ENCODE results near the gene TIMP2. TPM values are rescaled to one million over a fixed set of nuclear protein-coding genes. Genes with fewer than 3 reads are reported as not detected.
"Not testable (repeated sequence)": the region's sequence is repeated elsewhere in the genome, so short reads cannot be mapped to it uniquely, and the experiment has no call there.

The TIMP2 gene
- total and polyA plus RNA-seq, 2 experiments from 2014 or later: 10.6 to 22.5 TPM

GRCh38 chr17:78890498-78890897 lies 34.7 kb downstream of the TIMP2 start (continued):
- TF ChIP-seq ZNF462 (CRISPR knock-in tag; IDR thresholded peaks at IDR 0.05) (no peak), EZH2phosphoT487 (IDR thresholded peaks at IDR 0.05; ENCODE audit: unreplicated experiment) (no peak), ZNF331 (CRISPR knock-in tag; IDR thresholded peaks at IDR 0.05; ENCODE audit: low read depth) (no peak), JUNB (IDR thresholded peaks at IDR 0.05; ENCODE audit: unreplicated experiment) (no peak), ETS1 (IDR thresholded peaks at IDR 0.05) (no peak)

GRCh38 chr17:78890096-78890495 lies 35.1 kb downstream of the TIMP2 start:
- not testable (repeated sequence) for H3K4me1 Mint-ChIP-seq; H3K27me3 ChIP-seq (ENCODE audit: insufficient read depth); H4K20me1 ChIP-seq (replicated peaks; ENCODE audit: insufficient read depth); H3K4me1 ChIP-seq (ENCODE audit: insufficient read depth); H3K4me3 Mint-ChIP-seq; H3F3A ChIP-seq (replicated peaks; ENCODE audit: low read depth); DNase-seq (ENCODE audit: low spot score); H3K4me2 ChIP-seq; H3K27ac Mint-ChIP-seq; H3K27ac ChIP-seq (ENCODE audit: low read depth); H3K9me2 ChIP-seq (ENCODE audit: insufficient read depth); H2AFZ ChIP-seq; H3K36me3 ChIP-seq (ENCODE audit: insufficient read depth); H3K36me3 Mint-ChIP-seq (ENCODE audit: low read depth); H3K4me3 ChIP-seq; H3K27me3 Mint-ChIP-seq (ENCODE audit: insufficient read depth, low read depth, poor library complexity); ATAC-seq; H3K9me3 Mint-ChIP-seq
- H3K79me2 ChIP-seq (replicated peaks; ENCODE audit: insufficient read depth): peaks cover 15% of the 10 kb centered on the region

Measured in GM23338 (cell line).